ENCODE data around the gene PDE4D.

Gene PDE4D

GRCh38 chr5:59709346-59709821 is 184.1 kb downstream of the PDE4D start:
- TF ChIP-seq REST (IDR thresholded peaks at IDR 0.05; ENCODE audit: insufficient replicate concordance, low read depth), result no peak
- TF ChIP-seq POLR2AphosphoS5 (IDR thresholded peaks at IDR 0.05; ENCODE audit: low read depth), result no peak
- no peak for TF ChIP-seq SPI1 (IDR thresholded peaks at IDR 0.05; ENCODE audit: borderline replicate concordance, low read depth)
- TF ChIP-seq GABPA (IDR thresholded peaks at IDR 0.05; ENCODE audit: low read depth), result no peak
- TF ChIP-seq, protein P1, sequence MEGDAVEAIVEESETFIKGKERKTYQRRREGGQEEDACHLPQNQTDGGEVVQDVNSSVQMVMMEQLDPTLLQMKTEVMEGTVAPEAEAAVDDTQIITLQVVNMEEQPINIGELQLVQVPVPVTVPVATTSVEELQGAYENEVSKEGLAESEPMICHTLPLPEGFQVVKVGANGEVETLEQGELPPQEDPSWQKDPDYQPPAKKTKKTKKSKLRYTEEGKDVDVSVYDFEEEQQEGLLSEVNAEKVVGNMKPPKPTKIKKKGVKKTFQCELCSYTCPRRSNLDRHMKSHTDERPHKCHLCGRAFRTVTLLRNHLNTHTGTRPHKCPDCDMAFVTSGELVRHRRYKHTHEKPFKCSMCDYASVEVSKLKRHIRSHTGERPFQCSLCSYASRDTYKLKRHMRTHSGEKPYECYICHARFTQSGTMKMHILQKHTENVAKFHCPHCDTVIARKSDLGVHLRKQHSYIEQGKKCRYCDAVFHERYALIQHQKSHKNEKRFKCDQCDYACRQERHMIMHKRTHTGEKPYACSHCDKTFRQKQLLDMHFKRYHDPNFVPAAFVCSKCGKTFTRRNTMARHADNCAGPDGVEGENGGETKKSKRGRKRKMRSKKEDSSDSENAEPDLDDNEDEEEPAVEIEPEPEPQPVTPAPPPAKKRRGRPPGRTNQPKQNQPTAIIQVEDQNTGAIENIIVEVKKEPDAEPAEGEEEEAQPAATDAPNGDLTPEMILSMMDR (IDR thresholded peaks at IDR 0.05; ENCODE audit: insufficient read depth, low read length), result no peak
- H3K27ac ChIP-seq (replicated peaks), result no peak overlapping the region
- DNase-seq (ENCODE audit: low read depth in 1 of 2, low spot score in 1 of 2), result no peak
- no peak overlapping the region for H3K4me3 ChIP-seq (replicated peaks; ENCODE audit: insufficient read depth, low read length)
- H3K27me3 ChIP-seq (ENCODE audit: insufficient read depth, poor library complexity, severe bottlenecking), result no peaks in the 10 kb centered on the region

GRCh38 chr5:59704936-59705335 is 188.6 kb downstream of the PDE4D start:
- DNase-seq (ENCODE audit: low read depth in 1 of 2, low spot score in 1 of 2), result no peak
- Histone ChIP-seq H3K4me3 (replicated peaks; ENCODE audit: insufficient read depth, low read length) (no peak overlapping the region), H3K27me3 (ENCODE audit: insufficient read depth, poor library complexity, severe bottlenecking) (no peaks in the 10 kb centered on the region), H3K27ac (replicated peaks) (no peak overlapping the region)
- TF ChIP-seq POLR2AphosphoS5 (IDR thresholded peaks at IDR 0.05; ENCODE audit: low read depth), result no peak
- TF ChIP-seq GABPA (IDR thresholded peaks at IDR 0.05; ENCODE audit: low read depth), result no peak
- no peak for TF ChIP-seq REST (IDR thresholded peaks at IDR 0.05; ENCODE audit: insufficient replicate concordance, low read depth)
- TF ChIP-seq, protein P1 (IDR thresholded peaks at IDR 0.05; ENCODE audit: insufficient read depth, low read length), result no peak
- no peak for TF ChIP-seq SPI1 (IDR thresholded peaks at IDR 0.05; ENCODE audit: borderline replicate concordance, low read depth)

GRCh38 chr5:59703789-59704188 is 189.7 kb downstream of the PDE4D start:
- TF ChIP-seq, protein P1 (IDR thresholded peaks at IDR 0.05; ENCODE audit: insufficient read depth, low read length), result no peak
- H3K4me3 ChIP-seq (replicated peaks; ENCODE audit: insufficient read depth, low read length), result no peak overlapping the region

More at GRCh38 chr5:59703789-59704188, 189.7 kb downstream of the PDE4D start:
- Histone ChIP-seq H3K27me3 (ENCODE audit: insufficient read depth, poor library complexity, severe bottlenecking) (no peaks in the 10 kb centered on the region), H3K27ac (replicated peaks) (no peak overlapping the region)
- DNase-seq (ENCODE audit: low read depth in 1 of 2, low spot score in 1 of 2), result no peak
